Ascending aorta (tissue), 2 donors: ENCODE measurements around the gene GALNT17. TPM values are rescaled to one million over a fixed set of nuclear protein-coding genes. Genes with fewer than 3 reads are reported as not detected.

Experiments
- DNase-seq, 2 donors: peaks; one replicate each; pipeline ENCODE4 v3.0.0-alpha.2; 2019; ENCODE audit warnings: low spot score in 2 of 2
- H3K27ac ChIP-seq, 2 donors: fragments of 200-600 bp; sonication (generic); one replicate each; pipeline ENCODE4 v1.5.1; 2016 to 2017; ENCODE audit warnings: mild to moderate bottlenecking in 1 of 2
- H3K27me3 ChIP-seq: fragments of 200-600 bp; sonication (generic); one replicate; pipeline ENCODE4 v1.5.1; 2017
- H3K36me3 ChIP-seq, 2 donors: fragments of 200-600 bp; sonication (generic); one replicate each; pipeline ENCODE4 v1.5.1; 2016
- H3K4me1 ChIP-seq, 2 donors: fragments of 200-600 bp; sonication (generic); one replicate each; pipeline ENCODE4 v1.5.1; 2016 to 2017; ENCODE audit warnings: mild to moderate bottlenecking in 1 of 2
- H3K4me3 ChIP-seq, 2 donors: fragments of 200-600 bp; sonication (generic); one replicate each; pipeline ENCODE4 v1.5.1; 2016 to 2017; ENCODE audit warnings: mild to moderate bottlenecking in 1 of 2
- H3K9me3 ChIP-seq, 2 donors: fragments of 200-600 bp; sonication (generic); one replicate each; pipeline ENCODE4 v1.5.1; 2016
- CTCF ChIP-seq, 3 experiments: fragments of 200-600 bp in 2 of 3; fragments of 450-650 bp in 1 of 3; sonication (generic) in 2 of 3; IDR thresholded peaks; one replicate each; pipeline ENCODE4 v1.5.1; 2016 to 2019; ENCODE audit warnings: antibody characterized with exemption in 3 of 3, mild to moderate bottlenecking in 1 of 3, moderate library complexity in 1 of 3
- intact Hi-C: fragments of 100-400 bp; cut with DNase I; formaldehyde crosslinking; loops from one replicate; pipeline ENCODE4 v1.15.1; 2023
- total RNA-seq: library from RNA; depleted of rRNA; stranded (reverse); fragments of >200 nt; gene quantifications from one replicate; pipeline ENCODE4 v1.1.0, GENCODE V29; 2016

Gene GALNT17
- total RNA-seq, 1 donor from 2014 or later, result 29.8 TPM

GRCh38 chr7:71326595-71326994 lies 194.7 kb downstream of the GALNT17 start:
- DNase-seq, result no peak
- no peak for TF ChIP-seq CTCF (IDR thresholded peaks at IDR 0.05)
- Histone ChIP-seq H3K27ac (no peak overlapping the region), H3K4me1 (no peaks in the 10 kb centered on the region), H3K27me3 (no peaks in the 10 kb centered on the region), H3K36me3 (no peaks in the 10 kb centered on the region), H3K9me3 (no peaks in the 10 kb centered on the region), H3K4me3 (no peak overlapping the region)
- intact Hi-C loops, result no loop called here

- Histone ChIP-seq H3K4me1 (no peaks in the 10 kb centered on the region), H3K9me3 (no peaks in the 10 kb centered on the region), H3K27ac (no peak overlapping the region), H3K27me3 (no peaks in the 10 kb centered on the region), H3K36me3 (no peaks in the 10 kb centered on the region), H3K4me3 (no peak overlapping the region)
- intact Hi-C loops, result no loop called here
- no peak for DNase-seq
- TF ChIP-seq CTCF (IDR thresholded peaks at IDR 0.05), result no peak
Measured at GRCh38 chr7:71327946-71328345, 196.0 kb downstream of the GALNT17 start.

GRCh38 chr7:71329030-71329660 lies 197.2 kb downstream of the GALNT17 start:
- H3K27ac ChIP-seq, result no peak overlapping the region
- H3K4me1 ChIP-seq, result no peaks in the 10 kb centered on the region
- intact Hi-C loops, result no loop called here
- no peaks in the 10 kb centered on the region for H3K27me3 ChIP-seq
- no peak for TF ChIP-seq CTCF (IDR thresholded peaks at IDR 0.05)
- no peaks in the 10 kb centered on the region for H3K36me3 ChIP-seq
- H3K9me3 ChIP-seq, result no peaks in the 10 kb centered on the region
- no peak for DNase-seq
- H3K4me3 ChIP-seq, result no peak overlapping the region

GRCh38 chr7:71332207-71332606 lies 200.3 kb downstream of the GALNT17 start:
- Histone ChIP-seq H3K27me3 (no peaks in the 10 kb centered on the region), H3K4me1 (no peaks in the 10 kb centered on the region), H3K4me3 (no peak overlapping the region), H3K36me3 (no peaks in the 10 kb centered on the region), H3K27ac (no peak overlapping the region), H3K9me3 (no peaks in the 10 kb centered on the region)
- DNase-seq, result no peak
- no peak for TF ChIP-seq CTCF (IDR thresholded peaks at IDR 0.05)
- intact Hi-C loops, result no loop called here

GRCh38 chr7:71334541-71334940 lies 202.6 kb downstream of the GALNT17 start:
- Histone ChIP-seq H3K27ac (no peak overlapping the region), H3K9me3 (no peaks in the 10 kb centered on the region), H3K4me1 (no peaks in the 10 kb centered on the region), H3K4me3 (no peak overlapping the region), H3K36me3 (no peaks in the 10 kb centered on the region), H3K27me3 (no peaks in the 10 kb centered on the region)
- no peak for TF ChIP-seq CTCF (IDR thresholded peaks at IDR 0.05)
- DNase-seq, result no peak
- intact Hi-C loops, result no loop called here

GRCh38 chr7:71338866-71339265 lies 206.9 kb downstream of the GALNT17 start:
- Histone ChIP-seq H3K27me3 (no peaks in the 10 kb centered on the region), H3K4me1 (no peaks in the 10 kb centered on the region), H3K27ac (no peak overlapping the region), H3K36me3 (no peaks in the 10 kb centered on the region), H3K9me3 (no peaks in the 10 kb centered on the region), H3K4me3 (no peak overlapping the region)
- DNase-seq, result no peak
- intact Hi-C loops, result no loop called here
- no peak for TF ChIP-seq CTCF (IDR thresholded peaks at IDR 0.05)
